Stimulated activated CD4-positive, alpha-beta T cell treated with anti-CD3 and anti-CD28 coated beads, Interleukin-12 subunit alpha, Interleukin-12 subunit beta, amount 100 ng/mL, for 24 hours (primary cell): ENCODE measurements around the gene CAPG.
A peak's percentile ranks its signal among the peaks of the same experiment; 100 is the strongest.
"Not testable (repeated sequence)": the region's sequence is repeated elsewhere in the genome, so short reads cannot be mapped to it uniquely, and the experiment has no call there.

Experiments
- DNase-seq, 2 experiments: peaks; one replicate each; pipeline ENCODE4 v3.0.0-alpha.2; 2020; ENCODE audit warnings: low read depth in 2 of 2

The CAPG gene

DNA sequence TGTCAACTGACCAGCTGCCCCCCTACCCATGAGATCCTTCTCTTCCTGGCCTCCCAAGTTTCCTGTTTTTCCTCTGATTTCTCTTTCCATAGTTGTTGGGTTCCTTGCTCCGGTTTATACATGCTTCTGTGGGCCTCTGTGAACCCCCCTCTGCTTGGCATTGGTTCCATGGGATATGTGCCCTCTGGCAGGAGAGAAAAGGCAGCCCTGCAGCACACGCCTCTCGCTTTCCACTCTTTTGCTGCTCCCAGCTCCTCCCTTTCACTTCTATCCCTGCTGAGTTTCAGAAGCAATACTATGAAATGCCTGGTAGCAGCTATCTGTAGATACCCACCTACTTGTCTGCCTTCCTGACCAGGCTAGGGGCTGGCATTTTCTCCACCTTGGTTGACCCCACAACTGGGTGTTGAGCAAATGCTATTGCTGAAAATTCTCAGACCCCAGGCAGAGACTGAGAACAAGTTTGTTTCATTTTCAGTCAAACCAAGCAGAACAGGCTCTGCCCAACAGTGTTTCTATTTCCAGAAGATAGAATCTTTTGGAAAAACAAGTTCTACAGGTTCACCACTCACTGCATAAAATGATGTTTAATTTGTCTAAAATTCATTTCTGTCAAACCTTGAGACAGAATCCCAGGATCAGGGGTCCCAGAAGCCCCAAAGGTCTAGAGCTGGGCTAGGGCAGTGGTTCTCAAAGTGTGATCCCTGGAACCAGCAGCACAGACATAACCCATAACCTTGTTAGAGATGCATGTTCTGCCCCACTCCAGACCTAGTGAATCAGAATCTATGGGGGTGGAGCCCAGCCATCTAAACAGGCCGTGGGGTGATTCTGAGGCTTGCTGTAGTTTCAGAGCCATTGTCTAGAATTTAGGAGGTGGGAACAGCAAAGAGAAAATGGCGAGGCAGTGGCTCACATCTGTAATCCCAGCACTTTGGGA is 13.4 kb downstream of the CAPG start:
- DNase-seq = no peak

DNA sequence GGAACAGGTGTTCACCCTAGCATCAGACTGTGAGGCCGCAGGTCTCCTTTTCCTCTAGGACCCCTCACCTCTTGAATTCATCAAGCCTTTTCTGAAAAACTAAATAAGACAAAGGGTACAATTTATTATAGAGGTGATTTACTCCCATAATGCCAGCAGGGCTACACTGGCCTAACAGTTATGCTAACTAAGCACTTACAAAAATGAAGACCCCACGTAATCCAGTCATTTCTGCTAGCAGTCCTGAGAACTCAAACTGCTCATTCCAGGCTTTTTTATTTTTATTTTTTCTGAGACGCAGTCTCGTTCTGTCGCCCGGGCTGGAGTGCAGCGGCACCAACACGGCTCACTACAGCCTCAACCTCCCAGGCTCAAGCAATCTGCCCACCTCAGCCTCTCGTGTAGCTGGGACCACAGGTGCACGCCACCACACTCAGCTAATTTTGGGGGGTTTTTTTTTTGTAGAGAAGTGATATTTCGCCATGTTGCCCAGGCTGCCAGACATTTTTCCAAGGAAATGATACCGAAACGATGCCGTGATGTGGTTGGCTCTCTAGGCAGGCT is 14.2 kb downstream of the CAPG start:
- DNase-seq = no peak

DNA sequence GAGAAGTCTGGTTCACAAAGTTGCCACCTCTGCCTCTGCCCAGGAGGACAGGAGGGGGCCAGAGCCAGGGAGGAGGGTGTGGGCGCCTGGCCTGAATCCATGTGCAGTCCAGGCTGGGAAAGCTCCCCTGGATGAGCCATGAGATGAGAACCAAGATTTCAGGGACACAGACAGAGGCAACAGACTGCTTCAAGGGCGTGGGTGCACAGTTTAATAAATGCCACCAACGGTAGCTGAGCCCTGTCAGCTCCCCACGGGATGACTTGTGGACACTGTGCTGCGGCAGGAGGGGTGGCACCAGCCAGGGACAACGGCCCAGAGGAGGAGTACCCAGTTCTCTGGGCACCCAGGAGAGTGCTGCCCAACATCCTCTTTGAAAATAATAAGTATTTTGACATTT is 15.2 kb downstream of the CAPG start:
- DNase-seq = no peak

DNA sequence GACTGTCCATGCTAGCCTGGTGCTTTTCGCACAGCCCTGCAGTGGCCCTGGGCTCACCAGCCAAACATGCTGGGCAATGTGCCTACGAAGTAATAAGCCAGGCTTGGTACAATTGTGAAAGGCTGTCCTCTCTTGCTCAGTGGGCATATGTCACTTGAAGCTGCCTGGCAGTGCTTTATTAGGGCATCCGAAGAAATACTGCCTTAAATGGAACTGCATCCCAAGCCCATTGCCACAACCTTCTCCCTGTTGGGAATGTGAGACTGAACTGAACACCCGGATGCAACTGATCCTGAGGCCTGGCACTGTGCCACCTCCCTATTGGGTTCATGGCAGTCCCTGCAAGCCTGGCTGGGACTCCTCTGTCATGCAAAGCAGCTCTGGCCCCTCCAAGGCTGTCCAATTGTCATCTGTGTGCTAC is 15.9 kb downstream of the CAPG start:
- DNase-seq = no peak

DNA sequence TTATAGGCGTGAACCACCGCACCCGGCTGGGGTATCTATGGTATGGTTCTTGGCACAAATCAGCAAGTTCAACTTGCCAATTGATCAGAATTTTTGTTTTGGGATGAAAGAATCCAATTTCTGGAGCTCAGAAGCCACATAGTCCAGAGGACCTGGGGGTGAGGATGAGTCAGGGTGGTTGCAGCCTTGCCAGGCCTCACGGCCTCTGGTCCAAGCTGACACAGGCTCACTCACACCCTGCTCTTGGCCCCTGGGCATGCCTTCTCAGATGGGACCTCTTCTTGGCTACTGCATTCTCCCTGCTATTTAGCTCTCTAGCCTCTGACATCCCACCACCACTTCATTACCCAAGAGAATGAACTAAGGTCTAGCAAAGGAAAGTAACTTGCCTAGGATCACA is 16.3 kb downstream of the CAPG start:
- DNase-seq = no peak

DNA sequence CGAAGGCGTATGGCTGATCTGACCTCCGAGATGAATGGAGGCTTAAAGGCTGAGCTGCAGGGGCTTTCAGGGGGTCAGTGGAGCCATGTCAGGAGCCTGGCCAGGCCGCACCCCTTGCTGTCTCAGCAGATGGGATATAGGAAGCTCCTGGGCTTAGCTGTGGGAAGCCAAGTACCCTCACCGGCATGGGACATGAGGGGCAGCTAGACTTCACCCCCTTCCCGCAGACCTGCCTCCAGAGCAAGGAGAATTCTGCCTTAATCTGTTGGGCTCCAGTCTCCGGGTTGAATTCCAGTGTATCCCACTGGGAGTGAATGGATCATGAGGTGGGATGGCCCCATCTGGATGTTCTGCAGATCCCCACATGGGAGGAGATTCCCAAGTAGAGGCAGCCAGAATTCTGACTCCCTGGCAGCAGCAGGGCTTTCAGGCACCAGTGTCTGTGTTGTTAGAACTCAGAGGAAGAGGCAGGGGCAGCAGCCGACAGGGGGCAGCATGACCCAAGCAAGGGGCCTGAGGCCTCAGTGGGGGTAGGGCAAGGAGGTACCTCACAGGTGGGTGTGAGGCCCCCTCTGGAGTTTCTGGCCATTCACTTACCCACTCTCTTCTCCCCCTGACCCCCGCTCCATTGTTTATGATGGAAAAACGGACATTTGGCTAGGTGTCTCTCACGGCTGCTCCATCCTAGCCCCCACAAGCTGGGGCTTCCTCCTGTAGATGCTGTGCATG is 19.1 kb downstream of the CAPG start:
- DNase-seq = peak; percentile 30 to 64

DNA sequence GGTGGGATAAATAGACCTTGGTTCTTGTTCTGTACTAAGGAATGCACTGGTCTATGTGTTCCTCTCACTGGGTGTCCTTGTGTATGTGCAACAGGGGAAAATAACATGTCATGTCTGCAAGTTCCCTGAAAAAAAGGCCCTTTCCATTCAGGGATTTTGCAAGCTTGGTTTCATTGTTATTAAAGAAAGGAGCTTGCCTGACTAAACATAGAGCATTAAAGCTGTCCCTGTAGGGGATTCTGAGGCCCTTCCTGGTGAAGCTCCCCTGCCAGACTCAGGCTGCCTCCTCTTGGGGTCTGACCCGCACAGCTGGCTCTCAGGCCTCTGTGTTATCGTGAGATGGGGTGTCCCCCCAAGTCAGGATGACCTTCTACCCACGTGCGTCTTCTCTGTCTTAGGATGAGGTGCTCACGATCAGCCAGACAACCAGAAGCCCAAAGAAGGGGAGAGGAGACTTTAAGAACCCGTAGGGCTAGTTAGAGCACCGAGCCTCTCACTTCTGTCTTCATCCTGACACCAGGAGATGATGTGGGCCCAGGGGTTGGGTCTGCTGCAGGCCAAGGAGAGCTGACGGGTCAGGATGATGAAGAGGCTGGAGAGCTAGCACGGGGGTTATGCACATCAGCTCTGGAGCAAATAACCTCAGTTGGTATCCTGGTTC is 21.2 kb downstream of the CAPG start:
- DNase-seq = no peak

DNA sequence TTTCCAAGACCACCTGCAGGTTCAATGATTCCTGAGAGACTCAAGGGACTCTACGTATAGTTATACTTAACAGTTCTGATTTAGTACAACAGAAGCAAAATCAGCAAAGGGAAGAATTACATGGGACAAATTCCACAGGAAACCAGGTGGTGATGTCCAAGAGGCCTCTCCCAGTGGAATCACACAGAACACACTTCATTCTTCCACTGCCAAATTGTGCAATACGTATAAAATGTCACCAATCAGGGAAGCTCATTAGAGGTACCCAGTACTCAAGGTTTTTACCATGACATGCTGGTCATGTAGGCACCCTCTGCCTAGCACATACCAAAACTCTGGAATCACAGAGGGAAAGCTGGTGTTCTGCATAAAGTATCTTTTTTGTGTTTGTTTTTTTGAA is 22.4 kb downstream of the CAPG start:
- no peak for DNase-seq

DNA sequence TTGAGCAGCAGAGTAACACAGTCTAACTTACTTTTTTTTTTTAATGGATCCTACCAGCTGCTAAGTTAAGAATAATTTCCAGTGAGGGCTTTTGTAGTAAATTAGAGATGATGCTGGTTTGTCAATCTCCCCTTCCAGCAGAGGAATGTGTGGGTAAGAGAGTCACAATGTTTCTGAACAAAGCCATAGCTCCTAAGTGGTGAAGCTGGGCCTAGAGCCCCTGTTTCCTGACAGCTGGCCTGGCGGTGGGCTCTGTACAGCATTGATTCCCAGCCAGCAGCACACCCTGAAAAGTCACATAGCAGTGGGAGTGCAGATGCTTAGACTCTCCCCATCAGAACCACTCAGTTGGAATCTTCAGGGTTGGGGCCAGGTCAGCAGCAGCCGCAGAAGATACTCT is 24.4 kb downstream of the CAPG start:
- no peak for DNase-seq

DNA sequence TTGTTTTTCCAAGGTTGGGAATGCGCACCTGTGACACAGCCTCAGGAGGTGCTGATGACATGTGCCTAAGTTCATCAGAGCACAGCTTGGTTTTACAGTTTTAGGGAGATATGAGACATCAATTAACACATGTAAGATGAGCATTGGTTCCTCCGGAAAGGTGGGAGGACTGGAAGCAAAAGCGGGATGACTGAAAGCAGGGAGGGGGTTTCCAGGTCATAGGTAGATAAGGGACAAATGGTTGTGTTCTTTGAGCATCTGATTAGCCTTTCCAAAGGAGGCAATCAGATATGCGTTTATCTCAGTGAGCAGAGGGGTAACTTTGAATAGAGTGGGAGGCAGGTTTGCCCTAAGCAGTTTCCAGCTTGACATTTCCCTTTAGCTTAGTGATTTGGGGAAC is 26.3 kb downstream of the CAPG start:
- DNase-seq = no peak

DNA sequence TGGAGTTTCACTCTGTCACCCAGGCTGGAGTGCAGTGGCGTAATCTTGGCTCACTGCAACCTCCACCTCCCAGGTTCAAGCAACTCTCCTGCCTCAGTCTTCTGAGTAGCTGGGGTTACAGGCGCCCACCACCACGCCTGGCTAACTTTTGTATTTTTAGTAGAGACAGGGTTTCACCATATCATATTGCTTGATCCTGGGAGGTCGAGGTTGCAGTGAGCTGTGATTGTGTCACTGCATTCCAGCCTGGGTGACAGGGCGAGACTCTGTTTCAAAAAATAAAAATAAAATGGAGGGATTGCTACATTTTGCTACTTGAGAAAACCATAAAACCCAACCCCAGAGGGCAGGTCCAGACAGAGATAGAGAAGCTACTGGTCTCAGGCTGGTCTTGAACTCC is 27.0 kb downstream of the CAPG start:
- not testable (repeated sequence) for DNase-seq

DNA sequence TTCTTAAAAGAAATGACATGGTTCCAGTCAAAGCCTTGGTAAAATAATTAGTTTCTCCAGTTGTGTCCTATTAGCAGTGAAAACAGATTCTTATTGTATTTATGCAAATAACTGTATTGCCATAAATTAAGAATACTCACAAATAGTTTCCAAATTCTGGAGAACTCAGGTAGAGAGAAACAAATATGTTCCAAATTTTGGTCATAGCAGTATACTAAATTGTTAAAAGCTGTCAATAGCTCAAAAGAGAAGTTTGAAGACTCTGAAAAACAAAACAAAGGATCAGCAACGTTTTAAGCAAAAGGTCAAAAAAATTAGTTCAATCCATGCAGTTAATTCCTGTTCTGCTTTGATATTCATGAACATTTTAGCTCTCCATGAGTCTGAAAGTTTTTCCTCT is 30.1 kb downstream of the CAPG start:
- no peak for DNase-seq

DNA sequence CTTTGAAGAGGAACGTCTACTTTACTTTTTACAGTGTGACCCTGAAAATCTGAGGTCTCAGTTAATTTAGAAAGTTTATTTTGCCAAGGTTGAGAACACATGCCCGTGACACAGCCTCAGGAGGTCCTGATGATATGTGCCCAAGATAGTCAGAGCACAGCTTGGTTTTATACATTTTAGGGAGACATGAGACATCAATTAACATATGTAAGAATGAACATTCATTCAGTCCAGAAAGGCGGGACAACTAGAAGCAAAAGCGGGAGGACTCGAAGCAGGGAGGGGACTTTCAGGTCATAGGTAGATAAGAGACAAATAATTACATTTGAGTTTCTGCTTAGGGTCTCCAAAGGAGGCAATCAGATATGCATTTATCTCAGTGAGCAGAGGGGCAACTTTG is 31.9 kb downstream of the CAPG start:
- no peak for DNase-seq

DNA sequence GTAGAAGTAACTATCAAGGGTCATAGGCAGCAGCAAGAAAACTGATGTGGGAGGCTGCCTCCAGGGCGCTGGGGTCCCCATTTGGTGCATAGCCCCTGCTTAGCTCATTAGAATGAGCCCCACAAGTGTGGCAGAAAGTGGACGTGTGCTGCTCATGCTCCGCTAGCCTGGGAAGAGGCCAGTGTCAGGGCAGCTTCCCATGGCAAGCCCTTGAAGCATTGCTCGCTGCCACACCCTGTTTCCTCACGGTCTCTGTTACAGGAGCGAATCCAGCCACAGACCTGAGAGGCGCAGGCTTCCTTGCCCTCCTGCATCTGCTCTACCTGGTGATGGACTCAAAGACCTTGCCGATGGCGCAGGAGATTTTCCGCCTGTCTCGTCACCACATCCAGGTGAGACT is 33.1 kb downstream of the CAPG start:
- no peak for DNase-seq

DNA sequence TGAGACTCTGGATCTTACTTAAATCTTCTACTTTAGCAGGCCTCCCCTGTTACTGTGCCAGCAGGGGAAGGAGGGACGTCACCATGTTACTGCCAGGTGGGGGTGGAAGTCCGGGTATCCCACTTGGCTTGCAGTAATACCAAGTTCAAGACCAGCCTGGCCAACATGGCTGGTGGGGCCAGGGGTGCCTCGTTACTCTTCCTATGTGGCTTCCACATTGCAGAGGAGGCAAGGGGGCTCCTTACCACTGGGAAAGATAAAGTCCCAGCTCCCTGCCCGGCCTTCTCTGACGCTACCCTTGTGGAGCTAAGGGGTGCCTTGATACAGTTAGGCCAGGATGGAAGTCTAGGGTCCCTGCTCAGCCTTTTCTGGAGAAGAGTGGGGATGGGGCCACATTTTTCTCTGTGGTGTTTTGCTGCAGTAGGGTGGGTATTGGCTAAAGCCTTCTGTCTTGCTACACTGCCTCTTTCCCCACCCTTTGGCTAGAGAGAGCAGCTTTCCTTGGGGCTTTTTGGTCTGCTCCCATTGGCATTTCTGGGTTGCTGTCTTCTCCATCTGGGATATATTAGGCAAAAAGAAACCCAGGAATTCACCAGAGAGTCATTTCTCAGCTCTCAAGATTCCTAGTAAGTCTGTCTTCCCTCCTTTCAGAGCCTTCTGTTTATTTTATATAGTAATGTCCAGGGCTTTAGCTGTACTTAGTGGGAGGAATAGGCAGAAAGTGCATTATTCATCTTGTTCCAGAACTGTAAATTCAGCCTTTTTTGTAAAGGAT is 33.7 kb downstream of the CAPG start:
- no peak for DNase-seq

DNA sequence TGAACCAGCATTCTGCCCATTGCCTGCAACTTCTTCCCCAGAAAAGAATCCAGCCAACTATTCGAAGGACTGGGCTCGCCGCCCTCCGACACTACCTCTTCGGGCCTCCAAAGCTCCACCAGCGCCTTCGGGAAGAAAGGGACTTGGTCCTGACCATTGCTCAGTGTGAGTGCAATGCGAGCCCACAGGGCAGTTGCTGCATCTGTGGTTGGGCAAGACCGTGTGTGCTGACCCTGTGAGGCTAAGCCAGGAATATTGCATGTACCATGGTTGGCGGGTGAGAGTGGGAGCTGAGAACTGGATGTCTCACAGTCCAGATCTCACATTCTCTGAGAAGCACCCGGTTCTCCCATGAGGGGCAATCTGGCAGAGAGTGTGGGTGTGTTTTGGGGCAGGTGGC is 39.1 kb downstream of the CAPG start:
- no peak for DNase-seq

DNA sequence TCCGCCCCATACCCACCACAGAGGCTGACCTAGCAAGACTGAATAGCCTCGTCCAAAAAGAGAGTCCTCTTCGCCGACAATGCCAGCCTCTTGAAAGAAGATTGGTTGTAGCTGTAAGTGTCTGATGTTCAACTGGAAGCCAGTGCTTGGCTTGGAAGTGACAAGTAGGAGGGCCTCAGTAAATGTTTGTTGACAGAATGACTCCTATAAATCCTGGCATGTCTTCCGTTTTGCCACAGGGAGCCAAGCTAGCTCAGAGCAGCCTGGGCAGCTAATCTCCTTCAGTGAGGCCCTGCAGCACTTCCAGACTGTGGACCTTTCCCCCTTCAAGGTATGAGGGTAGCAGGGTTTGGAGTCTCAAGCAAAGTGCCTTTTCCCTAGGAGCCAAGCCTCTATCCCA is 40.7 kb downstream of the CAPG start:
- no peak for DNase-seq

DNA sequence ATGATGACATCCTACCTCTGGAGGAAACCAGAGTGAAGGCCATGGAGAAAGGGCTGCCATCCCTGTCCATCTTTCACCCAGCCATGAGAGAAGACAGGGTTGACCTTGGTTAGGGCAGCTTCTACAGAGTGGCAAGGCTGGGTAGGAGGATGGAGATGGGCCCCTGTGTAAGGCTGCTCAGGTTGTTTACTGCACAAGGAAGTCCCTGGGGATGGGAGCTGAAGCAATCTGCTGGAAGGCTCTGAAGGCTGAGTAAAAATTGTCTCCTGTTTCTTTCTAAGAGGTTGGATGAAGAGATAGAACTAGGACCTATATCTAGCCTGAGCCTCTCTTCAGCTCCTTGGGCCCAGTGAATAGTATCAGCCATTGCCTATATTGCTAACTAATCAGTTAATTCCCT is 41.2 kb downstream of the CAPG start:
- DNase-seq = no peak

DNA sequence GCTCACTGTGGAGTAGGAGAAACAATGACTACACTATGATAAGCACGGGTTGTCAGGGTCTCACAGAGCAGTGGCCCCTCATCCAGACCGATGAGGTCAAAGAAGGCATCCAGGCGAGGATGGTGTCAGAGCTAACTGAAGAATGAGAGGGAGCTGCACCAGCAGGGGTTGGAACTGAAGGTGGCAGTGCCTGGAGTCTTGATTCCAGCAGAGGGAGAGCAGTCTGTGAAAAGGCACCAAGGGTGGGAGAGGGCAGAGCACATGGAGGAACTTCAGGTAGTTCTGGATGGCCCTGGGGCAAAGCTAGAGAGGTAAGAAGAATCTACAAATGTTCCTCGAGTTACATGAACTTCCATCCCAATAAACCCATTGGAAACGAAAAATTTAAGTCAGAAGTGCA is 43.0 kb downstream of the CAPG start:
- DNase-seq = no peak

DNA sequence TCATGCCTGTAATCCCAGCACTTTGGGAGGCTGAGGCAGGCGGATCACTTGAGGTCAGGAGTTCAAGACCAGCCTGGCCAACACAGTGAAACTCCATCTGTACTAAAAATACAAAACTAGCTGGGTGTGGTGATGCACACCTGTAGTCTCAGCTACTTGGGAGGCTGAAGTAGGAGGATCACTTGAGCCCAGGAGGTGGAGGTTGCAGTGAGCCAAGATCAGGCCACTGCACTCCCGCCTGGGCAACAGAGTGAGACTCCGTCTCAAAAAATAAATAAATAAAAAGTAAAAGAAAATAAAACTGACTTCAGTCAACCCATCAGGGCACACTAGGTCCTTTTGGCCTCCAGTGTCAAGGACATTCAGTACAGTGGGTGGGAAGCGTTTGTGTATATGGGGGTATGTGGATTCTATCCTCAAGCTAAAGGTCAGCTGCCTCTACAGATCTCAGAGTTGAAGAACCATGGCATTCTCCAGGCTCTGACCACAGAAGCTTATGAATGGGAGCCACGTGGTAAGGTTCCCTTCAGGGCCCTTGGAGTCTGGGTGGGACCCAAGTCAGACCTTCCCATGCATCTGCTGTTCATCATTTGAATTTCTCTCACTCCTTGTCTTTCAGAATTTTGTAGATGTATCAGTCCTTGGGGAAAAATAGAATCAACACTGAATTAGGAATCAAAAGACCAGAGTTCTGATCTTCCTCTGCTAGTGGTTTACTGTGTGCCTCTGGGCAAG is 47.3 kb downstream of the CAPG start:
- not testable (repeated sequence) for DNase-seq

DNA sequence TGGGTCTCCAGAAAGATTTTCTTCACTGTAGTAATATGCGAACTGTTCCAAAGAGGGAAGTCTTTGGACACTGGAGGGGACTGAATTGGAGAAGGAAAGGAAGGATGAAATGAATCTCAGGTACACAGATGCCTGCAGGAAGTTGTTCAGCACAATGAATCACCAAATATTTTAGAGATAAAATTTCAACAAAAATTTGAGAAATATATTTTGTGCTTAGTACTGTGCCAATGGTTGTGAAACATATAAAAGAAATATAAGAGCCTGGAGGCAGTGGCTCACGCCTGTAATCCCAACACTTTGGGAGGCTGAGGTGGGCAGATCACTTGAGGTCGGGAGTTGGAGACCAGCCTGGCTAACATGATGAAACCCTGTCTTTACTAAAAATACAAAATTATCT is 52.4 kb downstream of the CAPG start:
- no peak for DNase-seq
